ENCODE results near the gene TLE7. TPM values are rescaled to one million over a fixed set of nuclear protein-coding genes. Genes with fewer than 3 reads are reported as not detected.

The TLE7 gene
- total RNA-seq = not detected

- Histone ChIP-seq H3K4me1 (no peaks in the 10 kb centered on the region), H3K4me3 (no peak within 1 kb of the TSS), H3K36me3 (peaks cover 0 to 2% (median 0%) of the 10 kb centered on the region in 4 donors), H3K27me3 (peaks cover 0 to 38% (median 0%) of the 10 kb centered on the region in 4 donors), H3K27ac (replicated peaks in 1 of 4) (no peak within 1 kb of the TSS), H3K9me3 (peaks cover 0 to 61% (median 45%) of the 10 kb centered on the region in 4 donors)
- 100% methylated on average over 1 of the region's 13 CpGs for WGBS
- intact Hi-C loops (cut with DNase I) = no loop called here
- DNase-seq (ENCODE audit: extremely low spot score) = no peak
- no peak for TF ChIP-seq EP300 (IDR thresholded peaks at IDR 0.05)
- TF ChIP-seq CTCF (IDR thresholded peaks at IDR 0.05) = no peak
- TF ChIP-seq POLR2A (IDR thresholded peaks at IDR 0.05; ENCODE audit: low read depth) = no peak
Measured at GRCh38 chr16:71442051-71442440, at the start of gene TLE7. TLE7 (minus strand) TSS chr16:71442054; CDS start chr16:71433324, 8,730 bp downstream.

- H3K36me3 ChIP-seq = no peaks in the 10 kb centered on the region
- no peak overlapping the region for H3K27ac ChIP-seq (replicated peaks in 1 of 4)
- no peak overlapping the region for H3K4me3 ChIP-seq
- WGBS = 61% methylated on average over 3 of the region's 3 CpGs
- intact Hi-C loops (cut with DNase I) = loop anchor here (5.0 kb wide), 1 partner anchor 39 kb away; no protein-coding TSS in a partner anchor
- TF ChIP-seq EP300 (IDR thresholded peaks at IDR 0.05) (no peak), CTCF (IDR thresholded peaks at IDR 0.05) (no peak), POLR2A (IDR thresholded peaks at IDR 0.05; ENCODE audit: low read depth) (no peak), POLR2AphosphoS5 (IDR thresholded peaks at IDR 0.05) (no peak)
- no peaks in the 10 kb centered on the region for H3K4me1 ChIP-seq
- no peak for DNase-seq (ENCODE audit: extremely low spot score)
- no peaks in the 10 kb centered on the region for H3K9me3 ChIP-seq
- no peaks in the 10 kb centered on the region for H3K27me3 ChIP-seq
Measured at GRCh38 chr16:71491054-71491453, 49.2 kb upstream of the TLE7 start.

GRCh38 chr16:71490361-71490760, 48.5 kb upstream of the TLE7 start:
- intact Hi-C loops (cut with DNase I) = loop anchor here (5.0 kb wide), 1 partner anchor 38 kb away; no protein-coding TSS in a partner anchor
- no peaks in the 10 kb centered on the region for H3K4me1 ChIP-seq
- no peak for DNase-seq (ENCODE audit: extremely low spot score)
- no peak for TF ChIP-seq POLR2A (IDR thresholded peaks at IDR 0.05; ENCODE audit: low read depth)
- no peak for TF ChIP-seq EP300 (IDR thresholded peaks at IDR 0.05)
- TF ChIP-seq POLR2AphosphoS5 (IDR thresholded peaks at IDR 0.05) = no peak
- TF ChIP-seq CTCF (IDR thresholded peaks at IDR 0.05) = no peak
- H3K9me3 ChIP-seq = no peaks in the 10 kb centered on the region
- H3K4me3 ChIP-seq = no peak overlapping the region
- no peaks in the 10 kb centered on the region for H3K36me3 ChIP-seq
- H3K27me3 ChIP-seq = no peaks in the 10 kb centered on the region
- no peak overlapping the region for H3K27ac ChIP-seq (replicated peaks in 1 of 4)

DNA sequence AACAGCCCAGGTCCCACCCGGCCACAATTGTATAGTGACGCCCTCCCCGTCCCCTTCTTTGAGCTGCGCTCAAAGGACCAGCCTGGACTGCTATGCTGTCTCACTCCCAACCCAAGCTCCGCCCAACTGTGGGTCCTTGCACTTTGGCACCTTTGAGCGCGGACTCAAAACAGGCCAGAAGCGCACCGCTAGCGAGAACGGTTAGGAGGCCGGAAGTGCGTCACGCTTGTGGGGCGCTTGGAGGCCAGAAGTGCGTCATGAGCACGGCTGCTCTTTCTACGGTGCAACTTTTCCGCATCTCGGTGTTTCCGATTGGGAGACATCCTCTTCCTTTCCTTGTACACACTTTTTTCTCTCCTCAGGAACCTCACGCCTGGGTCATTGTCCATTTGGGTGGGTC, 47.3 kb upstream of the TLE7 start, which contains the start of gene ZNF19:
ZNF19 (minus strand) TSS at position 203 of the 400 bp plus-strand sequence. CDS start 7,210 bp downstream, outside the sequence.
- TF ChIP-seq CTCF (IDR thresholded peaks at IDR 0.05) (no peak), POLR2A (IDR thresholded peaks at IDR 0.05; ENCODE audit: low read depth) (no peak), EP300 (IDR thresholded peaks at IDR 0.05) (no peak), POLR2AphosphoS5 (IDR thresholded peaks at IDR 0.05) (no peak)
- Histone ChIP-seq H3K4me3 (no peak within 1 kb of the TSS), H3K4me1 (peaks cover 0 to 5% (median 5%) of the 10 kb centered on the region in 4 donors), H3K27ac (replicated peaks in 1 of 4) (no peak within 1 kb of the TSS), H3K36me3 (no peaks in the 10 kb centered on the region), H3K9me3 (no peaks in the 10 kb centered on the region), H3K27me3 (no peaks in the 10 kb centered on the region)
- intact Hi-C loops (cut with DNase I) = no loop called here
- WGBS = 83% methylated on average over 21 of the region's 22 CpGs
- DNase-seq (ENCODE audit: extremely low spot score) = no peak

All from esophagus muscularis mucosa (tissue), 4 donors.